ENCODE measurements around the gene CHRNA7.

DNA sequence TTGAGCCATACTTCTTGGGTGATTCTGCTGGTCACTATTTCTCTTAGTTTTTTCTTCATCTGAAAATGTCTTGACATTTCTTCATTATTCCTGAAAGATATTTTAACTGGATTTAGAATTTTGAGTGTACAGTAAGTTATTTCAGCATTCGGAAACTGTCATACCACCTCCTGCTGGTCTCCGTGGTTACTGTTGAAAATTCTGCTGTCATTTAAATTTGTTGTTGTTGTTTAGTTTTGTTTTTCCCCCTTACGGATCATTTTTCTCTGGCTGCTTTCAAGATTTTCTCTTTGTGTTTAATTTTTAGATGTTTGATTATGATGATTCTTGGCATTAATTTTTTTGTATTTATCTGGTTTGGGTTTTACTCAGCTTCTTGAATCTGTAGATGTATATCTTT lies 100.5 kb downstream of the CHRNA7 start:
- TF ChIP-seq, protein P1, sequence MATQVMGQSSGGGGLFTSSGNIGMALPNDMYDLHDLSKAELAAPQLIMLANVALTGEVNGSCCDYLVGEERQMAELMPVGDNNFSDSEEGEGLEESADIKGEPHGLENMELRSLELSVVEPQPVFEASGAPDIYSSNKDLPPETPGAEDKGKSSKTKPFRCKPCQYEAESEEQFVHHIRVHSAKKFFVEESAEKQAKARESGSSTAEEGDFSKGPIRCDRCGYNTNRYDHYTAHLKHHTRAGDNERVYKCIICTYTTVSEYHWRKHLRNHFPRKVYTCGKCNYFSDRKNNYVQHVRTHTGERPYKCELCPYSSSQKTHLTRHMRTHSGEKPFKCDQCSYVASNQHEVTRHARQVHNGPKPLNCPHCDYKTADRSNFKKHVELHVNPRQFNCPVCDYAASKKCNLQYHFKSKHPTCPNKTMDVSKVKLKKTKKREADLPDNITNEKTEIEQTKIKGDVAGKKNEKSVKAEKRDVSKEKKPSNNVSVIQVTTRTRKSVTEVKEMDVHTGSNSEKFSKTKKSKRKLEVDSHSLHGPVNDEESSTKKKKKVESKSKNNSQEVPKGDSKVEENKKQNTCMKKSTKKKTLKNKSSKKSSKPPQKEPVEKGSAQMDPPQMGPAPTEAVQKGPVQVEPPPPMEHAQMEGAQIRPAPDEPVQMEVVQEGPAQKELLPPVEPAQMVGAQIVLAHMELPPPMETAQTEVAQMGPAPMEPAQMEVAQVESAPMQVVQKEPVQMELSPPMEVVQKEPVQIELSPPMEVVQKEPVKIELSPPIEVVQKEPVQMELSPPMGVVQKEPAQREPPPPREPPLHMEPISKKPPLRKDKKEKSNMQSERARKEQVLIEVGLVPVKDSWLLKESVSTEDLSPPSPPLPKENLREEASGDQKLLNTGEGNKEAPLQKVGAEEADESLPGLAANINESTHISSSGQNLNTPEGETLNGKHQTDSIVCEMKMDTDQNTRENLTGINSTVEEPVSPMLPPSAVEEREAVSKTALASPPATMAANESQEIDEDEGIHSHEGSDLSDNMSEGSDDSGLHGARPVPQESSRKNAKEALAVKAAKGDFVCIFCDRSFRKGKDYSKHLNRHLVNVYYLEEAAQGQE (IDR thresholded peaks at IDR 0.05; ENCODE audit: insufficient replicate concordance, low read depth) = no peak
- TF ChIP-seq, protein P2, sequence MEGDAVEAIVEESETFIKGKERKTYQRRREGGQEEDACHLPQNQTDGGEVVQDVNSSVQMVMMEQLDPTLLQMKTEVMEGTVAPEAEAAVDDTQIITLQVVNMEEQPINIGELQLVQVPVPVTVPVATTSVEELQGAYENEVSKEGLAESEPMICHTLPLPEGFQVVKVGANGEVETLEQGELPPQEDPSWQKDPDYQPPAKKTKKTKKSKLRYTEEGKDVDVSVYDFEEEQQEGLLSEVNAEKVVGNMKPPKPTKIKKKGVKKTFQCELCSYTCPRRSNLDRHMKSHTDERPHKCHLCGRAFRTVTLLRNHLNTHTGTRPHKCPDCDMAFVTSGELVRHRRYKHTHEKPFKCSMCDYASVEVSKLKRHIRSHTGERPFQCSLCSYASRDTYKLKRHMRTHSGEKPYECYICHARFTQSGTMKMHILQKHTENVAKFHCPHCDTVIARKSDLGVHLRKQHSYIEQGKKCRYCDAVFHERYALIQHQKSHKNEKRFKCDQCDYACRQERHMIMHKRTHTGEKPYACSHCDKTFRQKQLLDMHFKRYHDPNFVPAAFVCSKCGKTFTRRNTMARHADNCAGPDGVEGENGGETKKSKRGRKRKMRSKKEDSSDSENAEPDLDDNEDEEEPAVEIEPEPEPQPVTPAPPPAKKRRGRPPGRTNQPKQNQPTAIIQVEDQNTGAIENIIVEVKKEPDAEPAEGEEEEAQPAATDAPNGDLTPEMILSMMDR (IDR thresholded peaks at IDR 0.05; ENCODE audit: insufficient read depth, low read length) = no peak
- TF ChIP-seq POLR2AphosphoS5 (IDR thresholded peaks at IDR 0.05; ENCODE audit: low read depth) = no peak
- TF ChIP-seq SPI1 (IDR thresholded peaks at IDR 0.05; ENCODE audit: borderline replicate concordance, low read depth) = no peak
- TF ChIP-seq GABPA (IDR thresholded peaks at IDR 0.05; ENCODE audit: low read depth) = no peak

Data from HL-60 (cell line).